GM23338 (cell line): ENCODE results near the gene COX7B2.

Experiments used
- CREB1 ChIP-seq: fragments of 250-450 bp; sonication (Bioruptor Pico); IDR thresholded peaks from 2 replicates; pipeline ENCODE4 v1.5.0; 2020; ENCODE audit warnings: low read depth, mild to moderate bottlenecking, moderate library complexity
- EZH2 ChIP-seq: fragments of 200-600 bp; sonication (generic); IDR thresholded peaks from one replicate; pipeline ENCODE4 v1.8.0; 2017; ENCODE audit warnings: antibody characterized with exemption, mild to moderate bottlenecking, low read depth; ENCODE audit not compliant: unreplicated experiment
- EZH2phosphoT487 ChIP-seq: fragments of 200-600 bp; sonication (generic); IDR thresholded peaks from one replicate; pipeline ENCODE4 v1.8.1; 2018; ENCODE audit warnings: antibody characterized with exemption; ENCODE audit not compliant: unreplicated experiment
- JUNB ChIP-seq: IDR thresholded peaks from one replicate; pipeline ENCODE4 v1.6.1; 2016; ENCODE audit warnings: antibody characterized with exemption; ENCODE audit not compliant: unreplicated experiment
- NANOG ChIP-seq: IDR thresholded peaks from 2 replicates; pipeline ENCODE4 v1.6.1; 2016; ENCODE audit warnings: antibody characterized with exemption, borderline replicate concordance
- POLR2AphosphoS5 ChIP-seq: IDR thresholded peaks from 2 replicates; pipeline ENCODE4 v1.6.1; 2016; ENCODE audit warnings: antibody characterized with exemption, low read depth
- STAT1 ChIP-seq: IDR thresholded peaks from one replicate; pipeline ENCODE4 v1.6.1; 2016; ENCODE audit warnings: antibody characterized with exemption; ENCODE audit not compliant: unreplicated experiment
- TF ChIP-seq, protein P1 (sequence below), 2 experiments: fragments of 200-600 bp in 1 of 2; sonication (generic) in 1 of 2; conservative IDR thresholded peaks; 2 replicates each; pipeline versions ENCODE4 v1.5.1 to v1.6.1; 2016 to 2017; ENCODE audit warnings: antibody characterized with exemption in 2 of 2, low read depth in 2 of 2, mild to moderate bottlenecking in 2 of 2, moderate library complexity in 1 of 2
- TF ChIP-seq, protein P2 (sequence below): IDR thresholded peaks from one replicate; pipeline ENCODE4 v1.6.1; 2018; ENCODE audit warnings: antibody characterized with exemption; ENCODE audit not compliant: unreplicated experiment

DNA sequence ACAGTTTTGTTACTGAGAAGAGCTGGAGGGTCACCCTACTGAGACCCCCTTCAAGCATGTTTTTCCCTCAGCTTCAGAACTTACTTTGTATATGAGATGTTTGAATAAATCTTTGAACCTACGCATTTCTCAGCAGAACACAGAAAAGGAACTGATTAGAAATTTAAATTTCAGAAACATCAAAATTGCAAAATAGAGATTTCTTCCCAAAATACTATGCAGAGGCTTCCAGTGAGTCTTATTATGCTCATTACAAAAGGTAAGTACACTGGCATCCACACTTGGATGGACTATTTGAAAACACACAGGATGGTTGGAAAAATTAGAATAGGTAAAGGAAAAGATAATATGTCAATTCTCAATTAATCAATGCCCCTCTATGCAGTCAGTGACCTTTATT, 91.2 kb downstream of the COX7B2 start:
- TF ChIP-seq, protein P1, sequence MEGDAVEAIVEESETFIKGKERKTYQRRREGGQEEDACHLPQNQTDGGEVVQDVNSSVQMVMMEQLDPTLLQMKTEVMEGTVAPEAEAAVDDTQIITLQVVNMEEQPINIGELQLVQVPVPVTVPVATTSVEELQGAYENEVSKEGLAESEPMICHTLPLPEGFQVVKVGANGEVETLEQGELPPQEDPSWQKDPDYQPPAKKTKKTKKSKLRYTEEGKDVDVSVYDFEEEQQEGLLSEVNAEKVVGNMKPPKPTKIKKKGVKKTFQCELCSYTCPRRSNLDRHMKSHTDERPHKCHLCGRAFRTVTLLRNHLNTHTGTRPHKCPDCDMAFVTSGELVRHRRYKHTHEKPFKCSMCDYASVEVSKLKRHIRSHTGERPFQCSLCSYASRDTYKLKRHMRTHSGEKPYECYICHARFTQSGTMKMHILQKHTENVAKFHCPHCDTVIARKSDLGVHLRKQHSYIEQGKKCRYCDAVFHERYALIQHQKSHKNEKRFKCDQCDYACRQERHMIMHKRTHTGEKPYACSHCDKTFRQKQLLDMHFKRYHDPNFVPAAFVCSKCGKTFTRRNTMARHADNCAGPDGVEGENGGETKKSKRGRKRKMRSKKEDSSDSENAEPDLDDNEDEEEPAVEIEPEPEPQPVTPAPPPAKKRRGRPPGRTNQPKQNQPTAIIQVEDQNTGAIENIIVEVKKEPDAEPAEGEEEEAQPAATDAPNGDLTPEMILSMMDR (conservative IDR thresholded peaks at IDR 0.05; ENCODE audit: low read depth in 2 of 2), result no peak
- TF ChIP-seq JUNB (no peak), EZH2 (no peak), POLR2AphosphoS5 (no peak), STAT1 (no peak), NANOG (no peak), EZH2phosphoT487 (no peak), CREB1 (CRISPR knock-in tag) (no peak)
- TF ChIP-seq, protein P2, sequence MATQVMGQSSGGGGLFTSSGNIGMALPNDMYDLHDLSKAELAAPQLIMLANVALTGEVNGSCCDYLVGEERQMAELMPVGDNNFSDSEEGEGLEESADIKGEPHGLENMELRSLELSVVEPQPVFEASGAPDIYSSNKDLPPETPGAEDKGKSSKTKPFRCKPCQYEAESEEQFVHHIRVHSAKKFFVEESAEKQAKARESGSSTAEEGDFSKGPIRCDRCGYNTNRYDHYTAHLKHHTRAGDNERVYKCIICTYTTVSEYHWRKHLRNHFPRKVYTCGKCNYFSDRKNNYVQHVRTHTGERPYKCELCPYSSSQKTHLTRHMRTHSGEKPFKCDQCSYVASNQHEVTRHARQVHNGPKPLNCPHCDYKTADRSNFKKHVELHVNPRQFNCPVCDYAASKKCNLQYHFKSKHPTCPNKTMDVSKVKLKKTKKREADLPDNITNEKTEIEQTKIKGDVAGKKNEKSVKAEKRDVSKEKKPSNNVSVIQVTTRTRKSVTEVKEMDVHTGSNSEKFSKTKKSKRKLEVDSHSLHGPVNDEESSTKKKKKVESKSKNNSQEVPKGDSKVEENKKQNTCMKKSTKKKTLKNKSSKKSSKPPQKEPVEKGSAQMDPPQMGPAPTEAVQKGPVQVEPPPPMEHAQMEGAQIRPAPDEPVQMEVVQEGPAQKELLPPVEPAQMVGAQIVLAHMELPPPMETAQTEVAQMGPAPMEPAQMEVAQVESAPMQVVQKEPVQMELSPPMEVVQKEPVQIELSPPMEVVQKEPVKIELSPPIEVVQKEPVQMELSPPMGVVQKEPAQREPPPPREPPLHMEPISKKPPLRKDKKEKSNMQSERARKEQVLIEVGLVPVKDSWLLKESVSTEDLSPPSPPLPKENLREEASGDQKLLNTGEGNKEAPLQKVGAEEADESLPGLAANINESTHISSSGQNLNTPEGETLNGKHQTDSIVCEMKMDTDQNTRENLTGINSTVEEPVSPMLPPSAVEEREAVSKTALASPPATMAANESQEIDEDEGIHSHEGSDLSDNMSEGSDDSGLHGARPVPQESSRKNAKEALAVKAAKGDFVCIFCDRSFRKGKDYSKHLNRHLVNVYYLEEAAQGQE, result no peak
